A549 (cell line): ENCODE results near the gene PCDHGA6.

ENCODE experiments used
- CEBPB ChIP-seq, 2 experiments: fragments of >200 bp in 1 of 2; sonication (Bioruptor Twin) in 1 of 2; formaldehyde crosslinking in 1 of 2; IDR thresholded peaks; 2 replicates each; pipeline ENCODE4 v1.6.1; 2012 to 2016
- EHMT2 ChIP-seq: fragments of 200-600 bp; sonication (generic); IDR thresholded peaks from 2 replicates; pipeline ENCODE4 v1.6.1; 2016; ENCODE audit warnings: antibody characterized with exemption, low read depth, mild to moderate bottlenecking, moderate library complexity
- EP300 ChIP-seq, 2 experiments: fragments of >200 bp; sonication (Bioruptor Twin); formaldehyde crosslinking; IDR thresholded peaks; 2 replicates in 1 of 2; 3 replicates in 1 of 2; pipeline ENCODE4 v1.6.1; 2016 to 2017
- KDM1A ChIP-seq: fragments of 200-600 bp; sonication (generic); IDR thresholded peaks from 2 replicates; pipeline ENCODE4 v1.6.1; 2016; ENCODE audit warnings: low read depth, mild to moderate bottlenecking
- MYC ChIP-seq: IDR thresholded peaks from 2 replicates; pipeline ENCODE4 v1.6.1; 2012; ENCODE audit warnings: mild to moderate bottlenecking, inconsistent platforms, low read length, improper control_type of control experiment, borderline replicate concordance
- RAD21 ChIP-seq, 2 experiments: fragments of >200 bp in 1 of 2; sonication (Bioruptor Twin) in 1 of 2; formaldehyde crosslinking in 1 of 2; IDR thresholded peaks in 1 of 2; conservative IDR thresholded peaks in 1 of 2; 2 replicates in 1 of 2; 3 replicates in 1 of 2; pipeline ENCODE4 v1.6.1; 2012 to 2018; ENCODE audit warnings: inconsistent platforms in 1 of 2
- SMC3 ChIP-seq: fragments of >200 bp; sonication (Bioruptor Twin); formaldehyde crosslinking; IDR thresholded peaks from 3 replicates; pipeline ENCODE4 v1.6.1; 2018; ENCODE audit warnings: inconsistent platforms
- TF ChIP-seq, protein P1 (sequence below): fragments of >200 bp; sonication (Bioruptor Twin); formaldehyde crosslinking; IDR thresholded peaks from 3 replicates; pipeline ENCODE4 v1.5.1; 2016
- TF ChIP-seq, protein P2 (sequence below): IDR thresholded peaks from 2 replicates; pipeline ENCODE4 v1.6.1; 2012

DNA sequence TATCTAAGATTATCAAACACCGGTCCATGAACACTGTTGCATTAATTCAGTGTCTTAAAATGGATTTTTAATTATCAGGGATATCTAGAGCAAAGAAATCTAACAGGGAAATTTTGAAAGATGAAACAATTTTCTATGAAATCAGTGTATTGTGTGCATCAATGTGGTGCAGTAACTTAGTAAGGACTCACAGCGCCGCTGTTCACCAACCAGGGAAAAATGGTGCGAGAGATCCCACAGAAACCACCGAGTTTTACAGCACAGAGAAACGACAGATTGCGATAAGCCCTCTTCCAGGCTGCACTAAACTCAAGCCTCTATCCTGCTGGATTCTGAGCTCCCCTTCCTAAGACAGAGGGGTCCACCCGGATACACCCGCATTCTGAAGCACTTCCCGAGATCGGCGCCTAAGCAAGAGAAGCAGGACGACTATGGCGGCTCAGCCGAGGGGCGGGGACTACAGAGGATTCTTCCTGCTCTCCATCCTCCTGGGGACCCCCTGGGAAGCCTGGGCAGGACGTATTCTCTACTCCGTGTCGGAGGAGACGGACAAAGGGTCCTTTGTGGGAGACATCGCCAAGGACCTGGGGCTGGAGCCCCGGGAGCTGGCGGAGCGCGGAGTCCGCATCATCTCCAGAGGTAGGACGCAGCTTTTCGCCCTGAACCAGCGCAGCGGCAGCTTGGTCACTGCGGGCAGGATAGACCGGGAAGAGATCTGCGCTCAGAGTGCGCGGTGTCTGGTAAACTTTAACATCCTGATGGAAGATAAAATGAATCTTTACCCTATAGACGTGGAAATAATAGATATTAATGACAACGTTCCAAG is 9.0 kb downstream of the PCDHGA6 start, which contains the start of gene PCDHGA7:
- TF ChIP-seq, protein P1, sequence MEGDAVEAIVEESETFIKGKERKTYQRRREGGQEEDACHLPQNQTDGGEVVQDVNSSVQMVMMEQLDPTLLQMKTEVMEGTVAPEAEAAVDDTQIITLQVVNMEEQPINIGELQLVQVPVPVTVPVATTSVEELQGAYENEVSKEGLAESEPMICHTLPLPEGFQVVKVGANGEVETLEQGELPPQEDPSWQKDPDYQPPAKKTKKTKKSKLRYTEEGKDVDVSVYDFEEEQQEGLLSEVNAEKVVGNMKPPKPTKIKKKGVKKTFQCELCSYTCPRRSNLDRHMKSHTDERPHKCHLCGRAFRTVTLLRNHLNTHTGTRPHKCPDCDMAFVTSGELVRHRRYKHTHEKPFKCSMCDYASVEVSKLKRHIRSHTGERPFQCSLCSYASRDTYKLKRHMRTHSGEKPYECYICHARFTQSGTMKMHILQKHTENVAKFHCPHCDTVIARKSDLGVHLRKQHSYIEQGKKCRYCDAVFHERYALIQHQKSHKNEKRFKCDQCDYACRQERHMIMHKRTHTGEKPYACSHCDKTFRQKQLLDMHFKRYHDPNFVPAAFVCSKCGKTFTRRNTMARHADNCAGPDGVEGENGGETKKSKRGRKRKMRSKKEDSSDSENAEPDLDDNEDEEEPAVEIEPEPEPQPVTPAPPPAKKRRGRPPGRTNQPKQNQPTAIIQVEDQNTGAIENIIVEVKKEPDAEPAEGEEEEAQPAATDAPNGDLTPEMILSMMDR: peak; percentile 80
- TF ChIP-seq CEBPB (IDR thresholded peaks at IDR 0.05): no peak
- peak; percentile 71 to 78 for TF ChIP-seq RAD21 (conservative IDR thresholded peaks at IDR 0.05 in 1 of 2, IDR thresholded peaks at IDR 0.05 in 1 of 2)
- no peak for TF ChIP-seq EP300 (IDR thresholded peaks at IDR 0.05)
- TF ChIP-seq EHMT2: no peak
- TF ChIP-seq, protein P2, sequence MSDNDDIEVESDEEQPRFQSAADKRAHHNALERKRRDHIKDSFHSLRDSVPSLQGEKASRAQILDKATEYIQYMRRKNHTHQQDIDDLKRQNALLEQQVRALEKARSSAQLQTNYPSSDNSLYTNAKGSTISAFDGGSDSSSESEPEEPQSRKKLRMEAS: no peak
- TF ChIP-seq KDM1A: no peak
- peak; percentile 51; the same call in 2 of the 3 replicates for TF ChIP-seq SMC3
- no peak for TF ChIP-seq MYC
